HG03439 (cell line): ENCODE measurements around the gene PSMA7.

ENCODE experiments used
- ATAC-seq: cut with Tn5 transposase; IDR thresholded peaks from one replicate; pipeline ENCODE4 v1.9.1; 2021; ENCODE audit warnings: mild to moderate bottlenecking, moderate library complexity; ENCODE audit not compliant: unreplicated experiment

PSMA7 gene

GRCh38 chr20:62143081-62143956 lies at the start of gene PSMA7, which contains the start of gene SS18L1:
Gene PSMA7 (minus strand): TSS chr20:62143394. CDS start chr20:62143303, 91 bp downstream.
Gene SS18L1 (plus strand): TSS chr20:62143769. CDS start chr20:62143821, 52 bp downstream.
- ATAC-seq = peak; percentile 66

- no peak for ATAC-seq
These were observed 49.4 kb upstream of the PSMA7 start for GRCh38 chr20:62192635-62193034.

GRCh38 chr20:62191781-62192559 lies 48.8 kb upstream of the PSMA7 start:
- no peak for ATAC-seq

GRCh38 chr20:62190639-62191411 lies 47.6 kb upstream of the PSMA7 start:
- ATAC-seq = no peak

- no peak for ATAC-seq
These were observed 44.0 kb upstream of the PSMA7 start for GRCh38 chr20:62186887-62187866.

- ATAC-seq = no peak
These were observed 42.9 kb upstream of the PSMA7 start for GRCh38 chr20:62186096-62186426.

GRCh38 chr20:62183426-62184142 lies 40.4 kb upstream of the PSMA7 start:
- no peak for ATAC-seq

GRCh38 chr20:62182469-62183425 lies 39.6 kb upstream of the PSMA7 start, which contains the start of gene MTG2:
Gene MTG2 (plus strand): TSS chr20:62183028. CDS start chr20:62193421, 10,393 bp downstream.
- peak; percentile 91 for ATAC-seq

- no peak for ATAC-seq
These were observed 38.6 kb upstream of the PSMA7 start for GRCh38 chr20:62181808-62182207.

- no peak for ATAC-seq
These were observed 35.9 kb upstream of the PSMA7 start for GRCh38 chr20:62179162-62179504.

GRCh38 chr20:62178316-62179161 lies 35.3 kb upstream of the PSMA7 start:
- ATAC-seq = no peak

- ATAC-seq = no peak
These were observed 34.1 kb upstream of the PSMA7 start for GRCh38 chr20:62177307-62177706.

GRCh38 chr20:62176866-62177265 lies 33.7 kb upstream of the PSMA7 start:
- ATAC-seq = no peak

GRCh38 chr20:62175711-62176110 lies 32.5 kb upstream of the PSMA7 start:
- no peak for ATAC-seq

GRCh38 chr20:62174870-62175624 lies 31.9 kb upstream of the PSMA7 start:
- no peak for ATAC-seq

GRCh38 chr20:62174021-62174804 lies 31.0 kb upstream of the PSMA7 start:
- no peak for ATAC-seq
